Stimulated activated naive CD4-positive, alpha-beta T cell (primary cell): ENCODE results near the gene GAB4.

Experiments
- DNase-seq, 6 experiments: peaks; one replicate each; lab custom pipeline; 2025; lab: John Stamatoyannopoulos, UW

GAB4 gene

DNA sequence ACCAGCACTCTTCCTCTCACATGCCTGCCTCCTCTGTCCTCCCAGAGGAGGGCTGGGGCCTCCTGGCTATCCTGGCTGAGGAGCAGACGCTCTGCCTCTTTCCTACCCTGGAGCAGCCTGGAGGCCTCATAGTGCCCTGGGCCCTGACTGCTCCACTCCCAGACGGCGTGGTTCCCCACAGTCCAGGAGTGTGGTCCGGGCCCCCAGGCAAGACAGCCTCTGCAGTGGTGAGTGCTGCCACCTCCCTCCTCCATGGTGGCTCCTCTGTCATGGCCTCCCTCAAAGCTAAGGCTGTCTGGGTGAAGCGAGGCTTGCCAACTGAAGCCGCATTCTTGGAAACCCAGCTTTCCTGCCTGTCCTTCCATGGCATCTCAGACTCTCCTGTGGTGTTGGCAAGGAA is 19.8 kb downstream of the GAB4 start:
- DNase-seq: no peak

GRCh38 chr22:16987822-16988221 is 20.2 kb downstream of the GAB4 start:
- DNase-seq: no peak

DNA sequence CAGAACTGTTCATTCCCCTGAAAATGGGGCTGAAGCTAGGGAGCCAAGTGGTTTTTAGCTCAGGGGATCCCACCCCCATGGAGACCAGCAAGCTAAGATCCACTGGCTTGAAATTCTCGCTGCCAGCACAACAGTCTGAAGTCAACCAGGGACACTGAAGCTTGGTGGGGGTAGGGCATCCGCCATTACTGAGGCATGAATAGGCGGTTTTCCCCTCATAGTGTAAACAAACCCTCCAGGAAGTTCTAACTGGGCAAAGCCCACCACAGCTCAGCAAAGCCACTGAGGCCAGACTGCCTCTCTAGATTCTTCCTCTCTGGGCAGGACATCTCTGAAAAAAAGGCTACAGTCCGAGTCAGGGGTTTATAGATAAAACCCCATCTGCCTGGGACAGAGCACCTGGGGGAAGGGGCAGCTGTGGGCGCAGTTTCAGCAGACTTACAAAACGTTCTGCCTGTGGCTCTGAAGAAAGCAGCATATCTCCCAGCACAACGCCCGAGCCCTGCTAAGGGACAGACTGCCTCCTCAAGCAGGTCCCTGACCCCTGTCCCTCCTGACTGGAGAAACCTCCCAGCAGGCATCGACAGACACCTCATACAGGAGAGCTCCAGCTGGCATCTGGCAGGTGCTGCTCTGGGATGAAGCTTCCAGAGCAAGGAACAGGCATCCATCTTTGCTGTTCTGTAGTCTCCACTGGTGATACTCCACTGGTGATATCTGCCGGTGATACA is 32.7 kb downstream of the GAB4 start:
- no peak for DNase-seq

GRCh38 chr22:16974298-16975084 is 33.5 kb downstream of the GAB4 start:
- DNase-seq: no peak

DNA sequence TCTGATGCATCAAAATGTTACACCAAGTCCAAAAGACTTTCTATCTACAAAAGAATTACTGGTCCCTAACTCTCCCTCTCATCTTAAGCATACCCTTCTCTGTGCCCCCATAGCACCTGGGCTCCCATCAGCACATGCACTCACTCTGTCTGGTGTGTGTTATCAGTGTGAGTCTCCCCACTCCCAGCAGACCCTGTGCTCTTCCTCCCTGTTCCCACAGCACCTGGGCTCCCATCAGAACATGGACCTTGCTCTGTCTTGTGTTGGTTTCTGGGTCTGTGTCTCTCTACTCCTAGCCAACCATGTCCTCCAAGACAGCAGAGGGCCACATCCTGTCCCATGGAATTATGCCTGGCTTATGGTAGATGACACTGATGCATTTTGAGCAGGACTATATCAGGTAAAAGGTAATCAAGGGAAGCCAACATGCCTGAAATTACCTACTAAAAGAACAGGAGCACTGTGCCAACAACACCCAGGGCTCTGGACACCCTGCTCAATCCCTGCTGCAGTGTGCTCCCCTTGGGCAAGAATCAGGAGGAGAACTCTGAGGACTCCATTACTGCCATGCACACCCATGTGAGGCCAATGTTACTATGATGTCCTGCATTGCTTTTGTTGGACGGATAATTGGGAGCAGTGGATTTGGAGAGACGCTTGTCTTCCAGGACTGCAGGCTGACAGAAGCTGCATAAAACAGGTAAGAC is 34.3 kb downstream of the GAB4 start:
- DNase-seq: no peak

DNA sequence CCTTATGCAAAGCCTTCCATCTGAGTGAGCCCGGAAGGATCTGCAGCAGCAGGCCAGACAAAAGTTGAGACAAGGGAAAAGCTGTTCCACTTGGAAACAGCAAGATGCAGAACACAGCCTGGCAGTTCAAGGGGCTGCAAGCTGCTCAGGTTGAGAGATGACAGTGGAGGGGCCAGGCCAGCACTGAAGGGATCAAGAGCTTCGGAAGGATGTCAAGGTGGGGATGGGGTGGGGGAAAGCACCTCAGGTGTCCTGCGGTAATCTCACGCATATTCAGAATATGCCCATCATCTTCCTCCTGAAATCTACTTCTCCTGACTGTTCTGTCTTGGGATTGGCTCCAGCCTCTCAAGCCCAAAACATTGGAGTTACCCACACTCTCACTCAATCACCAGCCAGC is 35.7 kb downstream of the GAB4 start:
- no peak for DNase-seq

GRCh38 chr22:16970446-16970845 is 37.6 kb downstream of the GAB4 start:
- DNase-seq: no peak

DNA sequence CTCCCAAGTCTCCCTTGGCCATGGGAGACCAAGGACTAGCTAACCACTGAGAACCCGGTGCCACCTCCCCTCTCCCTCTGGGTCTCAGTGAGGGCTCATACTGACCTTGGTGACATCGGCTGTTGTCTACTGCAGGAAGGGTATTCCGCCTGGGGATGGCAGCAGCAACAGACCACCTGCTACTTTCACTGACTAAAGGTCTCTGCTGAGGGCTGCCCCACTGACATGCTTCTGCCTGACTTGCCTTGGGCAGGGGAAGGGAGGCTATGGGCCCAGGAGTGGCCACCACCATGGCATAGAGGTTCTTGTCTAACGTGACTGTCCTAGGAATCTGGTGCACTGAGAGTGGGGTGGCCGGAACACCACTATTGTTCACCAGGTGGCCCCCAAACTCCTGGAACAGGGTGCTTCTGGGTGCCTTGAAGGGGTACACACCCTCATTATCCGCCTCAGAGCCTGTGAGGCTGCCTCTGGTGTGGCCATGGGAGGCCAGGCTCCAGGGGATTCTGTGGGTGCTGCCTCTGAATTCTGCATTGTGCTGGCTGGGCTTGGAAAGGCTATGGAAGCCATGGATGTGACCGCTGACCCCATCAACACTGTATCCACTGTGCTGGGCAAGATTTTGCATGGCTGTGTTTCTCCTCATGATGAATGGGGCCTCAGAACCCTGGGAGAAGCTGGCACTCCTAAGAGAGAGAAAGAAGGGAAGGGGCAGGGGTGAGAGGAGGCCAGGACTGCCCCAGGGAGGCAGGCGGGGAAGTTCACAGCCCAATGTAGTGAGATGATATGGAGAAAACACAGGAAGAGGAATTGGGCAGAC is 38.3 kb downstream of the GAB4 start:
- no peak for DNase-seq

- no peak for DNase-seq
Observed at GRCh38 chr22:16968218-16968595, 39.8 kb downstream of the GAB4 start.

- no peak for DNase-seq
Observed at GRCh38 chr22:16967453-16968217, 40.4 kb downstream of the GAB4 start.

DNA sequence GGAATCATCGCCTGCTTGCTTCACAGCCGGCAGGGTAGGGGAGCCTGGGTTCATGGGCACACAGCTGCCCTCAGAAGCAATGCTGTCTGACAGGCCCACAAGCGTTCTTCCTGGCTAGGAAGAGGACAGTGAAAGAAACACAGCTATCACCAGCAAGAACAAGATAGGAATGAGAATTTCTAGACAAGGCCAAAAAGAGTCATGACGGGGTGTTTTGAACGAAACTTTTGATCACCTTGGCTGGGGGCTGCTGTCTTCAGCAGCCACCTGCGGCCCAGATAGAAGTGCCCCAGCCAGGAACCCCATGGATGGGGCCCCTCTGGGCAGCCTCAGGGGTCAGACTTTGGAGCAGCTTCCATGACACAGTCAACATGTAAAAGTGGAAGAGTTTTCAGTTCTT is 41.8 kb downstream of the GAB4 start:
- no peak for DNase-seq

DNA sequence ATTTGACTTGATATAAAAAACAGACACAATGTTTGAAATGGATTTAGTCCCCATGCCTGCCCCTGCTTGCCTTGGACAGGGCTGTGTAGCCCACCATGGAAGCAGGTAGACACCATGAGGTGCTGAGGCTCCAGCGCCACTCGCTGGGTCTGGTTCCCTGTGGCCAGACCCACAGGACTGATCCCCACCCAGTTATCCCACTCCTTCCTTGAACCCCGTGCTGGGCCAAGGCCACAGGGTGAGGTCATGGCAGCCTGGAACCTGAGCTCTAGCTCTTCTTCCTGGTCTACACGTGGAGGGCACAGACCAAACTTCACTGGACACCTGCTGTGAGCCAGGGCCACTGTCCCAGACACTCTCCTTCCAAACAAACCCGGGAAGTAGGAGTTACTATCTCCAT is 42.5 kb downstream of the GAB4 start:
- DNase-seq: no peak

DNA sequence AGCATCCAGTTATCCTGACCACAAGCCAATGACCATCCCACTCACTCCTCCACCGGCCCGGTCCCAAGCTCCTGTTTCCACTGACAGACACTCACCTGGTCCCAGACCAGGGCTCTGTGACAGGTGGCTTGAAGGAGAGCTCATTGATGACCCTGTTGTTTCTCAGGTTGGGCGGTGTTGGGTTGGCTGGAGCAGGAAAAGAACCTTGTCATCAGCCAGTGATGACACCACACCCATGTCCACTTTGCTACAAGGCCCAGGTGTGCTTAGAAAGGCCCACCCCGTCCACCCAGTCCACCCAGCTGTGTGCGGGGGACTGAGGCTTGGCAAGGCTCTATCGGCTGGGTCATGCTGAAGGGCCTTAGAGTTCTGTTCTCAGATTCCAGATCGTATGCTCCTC is 42.9 kb downstream of the GAB4 start:
- DNase-seq: no peak

DNA sequence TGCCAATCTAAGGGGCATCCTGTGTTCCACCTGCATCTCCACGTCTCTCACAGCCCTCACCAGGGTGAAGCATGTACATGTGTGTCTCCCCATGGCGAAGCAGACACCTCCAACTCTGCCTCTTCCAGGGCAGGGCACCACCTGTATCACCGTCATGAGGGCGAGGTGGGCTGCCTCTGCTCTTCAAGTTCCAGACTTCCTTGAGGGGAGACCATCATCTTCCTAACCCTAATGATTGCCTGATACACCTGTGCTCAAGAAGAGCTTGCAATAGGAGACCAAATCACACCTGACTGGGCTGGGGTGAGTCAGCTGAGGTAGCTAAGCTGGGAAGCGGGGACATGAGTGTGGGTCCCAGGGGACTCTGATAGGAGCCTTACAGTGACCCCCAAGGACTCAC is 43.7 kb downstream of the GAB4 start:
- DNase-seq: no peak

GRCh38 chr22:16963189-16963945 is 44.7 kb downstream of the GAB4 start:
- no peak for DNase-seq

GRCh38 chr22:16962501-16962900 is 45.5 kb downstream of the GAB4 start:
- DNase-seq: no peak

GRCh38 chr22:16961477-16962186 is 46.4 kb downstream of the GAB4 start:
- no peak for DNase-seq

DNA sequence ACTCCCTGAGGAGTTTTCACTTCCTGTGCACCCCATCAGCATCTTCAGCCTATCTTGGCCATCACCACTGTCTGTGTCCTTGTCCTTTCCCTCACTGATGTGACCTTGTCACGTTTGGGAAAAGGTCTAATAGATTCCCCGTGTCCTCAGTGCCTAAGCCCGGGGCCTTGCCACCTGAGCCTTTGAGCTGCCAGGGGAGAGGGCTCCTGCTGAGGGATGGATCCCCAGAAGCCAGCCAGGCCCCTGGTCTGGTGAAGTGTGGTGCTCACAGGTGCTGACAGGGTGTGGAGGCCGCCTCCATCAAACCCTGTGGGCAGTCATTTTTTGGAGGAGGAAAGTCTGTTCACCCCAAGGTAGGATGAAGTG is 47.2 kb downstream of the GAB4 start:
- DNase-seq: no peak

DNA sequence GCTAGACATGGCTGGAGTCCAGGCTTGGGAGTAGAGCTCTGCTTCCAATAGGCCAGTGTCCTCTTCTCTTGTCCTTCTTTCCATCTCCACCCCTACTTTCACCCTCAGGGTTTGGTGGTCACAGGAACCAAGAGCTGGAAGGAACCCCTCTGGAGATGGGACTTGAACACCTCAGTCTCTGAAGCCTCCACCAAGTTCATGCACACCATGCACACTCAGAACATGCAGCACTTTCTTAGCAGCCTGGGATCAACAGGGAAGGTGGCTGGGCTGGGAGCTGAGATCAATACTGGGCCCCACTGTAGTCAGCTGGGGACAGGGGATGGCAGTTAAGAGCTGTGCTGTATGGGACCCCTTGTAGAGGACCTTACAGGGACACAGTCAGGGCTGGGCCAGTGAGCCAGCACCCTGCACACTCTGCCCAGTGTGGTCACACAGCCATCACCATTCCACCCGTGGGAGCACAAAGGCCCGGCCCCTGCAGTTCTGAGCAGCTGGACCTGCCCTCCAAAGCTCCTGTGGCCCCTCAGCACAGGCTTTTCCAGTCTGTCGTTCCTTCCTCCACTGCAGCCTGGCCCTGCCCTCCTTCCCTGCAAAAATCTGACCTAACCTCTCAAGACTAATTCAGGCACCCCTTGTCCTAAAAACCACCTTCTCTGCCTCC is 47.7 kb downstream of the GAB4 start:
- DNase-seq: no peak
